ENCODE results near the gene CCDC170. TPM values are rescaled to one million over a fixed set of nuclear protein-coding genes. Genes with fewer than 3 reads are reported as not detected.

CCDC170 gene
- total and polyA plus RNA-seq, 4 donors, result 0.05 to 5.4 (median 1.1) TPM

- no peaks in the 10 kb centered on the region for H3K27me3 ChIP-seq (ENCODE audit: control insufficient read depth in 1 of 2, insufficient read depth in 2 of 2, low read length in 1 of 2)
- ATAC-seq (ENCODE audit: low FRiP score) (no peak), DNase-seq (no peak)
- no peaks in the 10 kb centered on the region for H3K4me1 ChIP-seq (ENCODE audit: control insufficient read depth in 1 of 2, insufficient read depth in 2 of 2, low read length in 2 of 2)
- WGBS, 2 donors, result 59 to 60% methylated on average over 2 of the region's 2 CpGs
- H3K4me3 ChIP-seq (ENCODE audit: low read length in 2 of 2), result no peak overlapping the region
- H3K36me3 ChIP-seq (ENCODE audit: control insufficient read depth in 1 of 2, insufficient read depth in 2 of 2, low read length in 1 of 2), result no peaks in the 10 kb centered on the region
- intact Hi-C loops (cut with DNase I), result no loop called here
- no peak overlapping the region for H3K27ac ChIP-seq (ENCODE audit: low read depth in 1 of 2, low read length in 2 of 2)
- no peaks in the 10 kb centered on the region for H3K9me3 ChIP-seq (ENCODE audit: control insufficient read depth, low read length)
These were observed 5.6 kb upstream of the CCDC170 start for GRCh38 chr6:151488226-151488625.

GRCh38 chr6:151490996-151491395 lies 2.8 kb upstream of the CCDC170 start:
- Histone ChIP-seq H3K4me3 (ENCODE audit: low read length in 2 of 2) (no peak overlapping the region), H3K36me3 (ENCODE audit: control insufficient read depth in 1 of 2, insufficient read depth in 2 of 2, low read length in 1 of 2) (no peaks in the 10 kb centered on the region), H3K4me1 (ENCODE audit: control insufficient read depth in 1 of 2, insufficient read depth in 2 of 2, low read length in 2 of 2) (no peaks in the 10 kb centered on the region), H3K27ac (ENCODE audit: low read depth in 1 of 2, low read length in 2 of 2) (no peak overlapping the region), H3K9me3 (ENCODE audit: control insufficient read depth, low read length) (no peaks in the 10 kb centered on the region), H3K27me3 (ENCODE audit: control insufficient read depth in 1 of 2, insufficient read depth in 2 of 2, low read length in 1 of 2) (no peaks in the 10 kb centered on the region)
- DNase-seq (no peak), ATAC-seq (ENCODE audit: low FRiP score) (no peak)
- WGBS, 2 donors, result 74% methylated on average over 7 of the region's 7 CpGs
- intact Hi-C loops (cut with DNase I), result no loop called here

GRCh38 chr6:151493161-151493803 lies 535 bp upstream of the CCDC170 start:
- intact Hi-C loops (cut with DNase I), result no loop called here
- 40 to 47% methylated on average over 16 of the region's 16 CpGs for WGBS, 2 donors
- Histone ChIP-seq H3K4me1 (ENCODE audit: control insufficient read depth in 1 of 2, insufficient read depth in 2 of 2, low read length in 2 of 2) (no peaks in the 10 kb centered on the region), H3K27me3 (ENCODE audit: control insufficient read depth in 1 of 2, insufficient read depth in 2 of 2, low read length in 1 of 2) (no peaks in the 10 kb centered on the region), H3K4me3 (ENCODE audit: low read length in 2 of 2) (peak overlapping the region in 1 of 2 donors; percentile 53), H3K9me3 (ENCODE audit: control insufficient read depth, low read length) (no peaks in the 10 kb centered on the region), H3K36me3 (ENCODE audit: control insufficient read depth in 1 of 2, insufficient read depth in 2 of 2, low read length in 1 of 2) (no peaks in the 10 kb centered on the region), H3K27ac (ENCODE audit: low read depth in 1 of 2, low read length in 2 of 2) (no peak overlapping the region)
- ATAC-seq (ENCODE audit: low FRiP score) (peak; percentile 20), DNase-seq (no peak)

- intact Hi-C loops (cut with DNase I), result no loop called here
- no peaks in the 10 kb centered on the region for H3K9me3 ChIP-seq (ENCODE audit: control insufficient read depth, low read length)
- no peak overlapping the region for H3K27ac ChIP-seq (ENCODE audit: low read depth in 1 of 2, low read length in 2 of 2)
- WGBS, 2 donors, result 1% methylated on average over 40 to 43 of the region's 43 CpGs
- H3K36me3 ChIP-seq (ENCODE audit: control insufficient read depth in 1 of 2, insufficient read depth in 2 of 2, low read length in 1 of 2), result no peaks in the 10 kb centered on the region
- H3K4me1 ChIP-seq (ENCODE audit: control insufficient read depth in 1 of 2, insufficient read depth in 2 of 2, low read length in 2 of 2), result no peaks in the 10 kb centered on the region
- DNase-seq, result peak; percentile 78 to 81
- ATAC-seq (ENCODE audit: low FRiP score), result peak; percentile 78
- H3K27me3 ChIP-seq (ENCODE audit: control insufficient read depth in 1 of 2, insufficient read depth in 2 of 2, low read length in 1 of 2), result no peaks in the 10 kb centered on the region
- H3K4me3 ChIP-seq (ENCODE audit: low read length in 2 of 2), result peak overlapping the region; percentile 50 to 53
These were observed 568 bp downstream of the CCDC170 start for GRCh38 chr6:151494235-151494935.

GRCh38 chr6:151494936-151495320 lies 1.1 kb downstream of the CCDC170 start:
- intact Hi-C loops (cut with DNase I), result no loop called here
- H3K4me3 ChIP-seq (ENCODE audit: low read length in 2 of 2), result peak overlapping the region; percentile 19 to 53
- 10 to 15% methylated on average over 4 of the region's 4 CpGs for WGBS, 2 donors
- H3K36me3 ChIP-seq (ENCODE audit: control insufficient read depth in 1 of 2, insufficient read depth in 2 of 2, low read length in 1 of 2), result no peaks in the 10 kb centered on the region
- no peak overlapping the region for H3K27ac ChIP-seq (ENCODE audit: low read depth in 1 of 2, low read length in 2 of 2)
- H3K4me1 ChIP-seq (ENCODE audit: control insufficient read depth in 1 of 2, insufficient read depth in 2 of 2, low read length in 2 of 2), result no peaks in the 10 kb centered on the region
- no peak for ATAC-seq (ENCODE audit: low FRiP score)
- H3K27me3 ChIP-seq (ENCODE audit: control insufficient read depth in 1 of 2, insufficient read depth in 2 of 2, low read length in 1 of 2), result no peaks in the 10 kb centered on the region
- DNase-seq, result no peak
- no peaks in the 10 kb centered on the region for H3K9me3 ChIP-seq (ENCODE audit: control insufficient read depth, low read length)

- DNase-seq (no peak), ATAC-seq (ENCODE audit: low FRiP score) (no peak)
- H3K36me3 ChIP-seq (ENCODE audit: control insufficient read depth in 1 of 2, insufficient read depth in 2 of 2, low read length in 1 of 2), result no peaks in the 10 kb centered on the region
- 85 to 89% methylated on average over 9 of the region's 9 CpGs for WGBS, 2 donors
- no peaks in the 10 kb centered on the region for H3K27me3 ChIP-seq (ENCODE audit: control insufficient read depth in 1 of 2, insufficient read depth in 2 of 2, low read length in 1 of 2)
- H3K4me3 ChIP-seq (ENCODE audit: low read length in 2 of 2), result no peak overlapping the region
- H3K9me3 ChIP-seq (ENCODE audit: control insufficient read depth, low read length), result no peaks in the 10 kb centered on the region
- no peak overlapping the region for H3K27ac ChIP-seq (ENCODE audit: low read depth in 1 of 2, low read length in 2 of 2)
- intact Hi-C loops (cut with DNase I), result no loop called here
- no peaks in the 10 kb centered on the region for H3K4me1 ChIP-seq (ENCODE audit: control insufficient read depth in 1 of 2, insufficient read depth in 2 of 2, low read length in 2 of 2)
These were observed 1.6 kb downstream of the CCDC170 start for GRCh38 chr6:151495380-151495779.

DNA sequence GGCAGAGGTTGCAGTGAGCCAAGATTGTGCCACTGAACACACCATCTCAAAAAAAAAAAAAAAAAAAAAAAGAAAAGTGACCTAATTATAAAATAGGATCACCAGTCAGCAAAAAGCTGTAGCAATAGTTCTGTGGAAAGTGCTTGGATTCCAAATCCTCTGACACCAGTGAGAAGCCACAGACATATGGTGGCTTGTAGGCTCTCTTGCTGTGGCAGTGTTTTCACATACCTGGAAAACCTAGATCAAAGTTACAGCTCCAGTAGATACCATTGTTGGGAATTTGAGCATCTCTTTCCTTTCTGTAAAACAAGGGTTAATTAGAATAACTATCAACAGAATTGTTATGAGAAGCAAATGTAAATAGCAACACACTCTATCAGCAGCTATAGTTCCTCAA lies 4.1 kb downstream of the CCDC170 start:
- H3K4me1 ChIP-seq (ENCODE audit: control insufficient read depth in 1 of 2, insufficient read depth in 2 of 2, low read length in 2 of 2), result no peaks in the 10 kb centered on the region
- no peak overlapping the region for H3K4me3 ChIP-seq (ENCODE audit: low read length in 2 of 2)
- no peaks in the 10 kb centered on the region for H3K27me3 ChIP-seq (ENCODE audit: control insufficient read depth in 1 of 2, insufficient read depth in 2 of 2, low read length in 1 of 2)
- H3K9me3 ChIP-seq (ENCODE audit: control insufficient read depth, low read length), result no peaks in the 10 kb centered on the region
- H3K27ac ChIP-seq (ENCODE audit: low read depth in 1 of 2, low read length in 2 of 2), result no peak overlapping the region
- intact Hi-C loops (cut with DNase I), result no loop called here
- DNase-seq, result no peak
- no peaks in the 10 kb centered on the region for H3K36me3 ChIP-seq (ENCODE audit: control insufficient read depth in 1 of 2, insufficient read depth in 2 of 2, low read length in 1 of 2)
- no peak for ATAC-seq (ENCODE audit: low FRiP score)

DNA sequence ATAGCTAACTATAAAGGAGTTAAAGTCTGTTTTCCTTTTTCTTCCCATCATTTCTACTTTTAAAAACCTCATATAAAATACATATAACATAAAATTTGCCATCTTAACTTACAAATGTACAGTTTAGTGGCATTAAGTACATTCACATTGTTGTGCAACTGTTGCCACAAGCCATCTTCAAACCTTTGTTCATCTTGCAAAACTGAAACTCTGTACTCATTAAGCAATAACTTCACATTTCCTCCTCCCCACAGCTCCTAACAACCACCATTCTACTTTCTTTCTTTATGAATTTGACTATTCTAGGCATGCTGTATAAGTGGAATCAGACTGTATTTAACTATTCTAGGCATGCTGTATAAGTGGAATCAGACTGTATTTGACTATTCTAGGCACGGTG lies 4.5 kb downstream of the CCDC170 start:
- no peaks in the 10 kb centered on the region for H3K9me3 ChIP-seq (ENCODE audit: control insufficient read depth, low read length)
- H3K27ac ChIP-seq (ENCODE audit: low read depth in 1 of 2, low read length in 2 of 2), result no peak overlapping the region
- DNase-seq, result no peak
- 78 to 79% methylated on average over 1 of the region's 1 CpG for WGBS, 2 donors
- no peaks in the 10 kb centered on the region for H3K36me3 ChIP-seq (ENCODE audit: control insufficient read depth in 1 of 2, insufficient read depth in 2 of 2, low read length in 1 of 2)
- intact Hi-C loops (cut with DNase I), result no loop called here
- no peak overlapping the region for H3K4me3 ChIP-seq (ENCODE audit: low read length in 2 of 2)
- no peaks in the 10 kb centered on the region for H3K27me3 ChIP-seq (ENCODE audit: control insufficient read depth in 1 of 2, insufficient read depth in 2 of 2, low read length in 1 of 2)
- no peaks in the 10 kb centered on the region for H3K4me1 ChIP-seq (ENCODE audit: control insufficient read depth in 1 of 2, insufficient read depth in 2 of 2, low read length in 2 of 2)
- ATAC-seq (ENCODE audit: low FRiP score), result no peak

- H3K36me3 ChIP-seq (ENCODE audit: control insufficient read depth in 1 of 2, insufficient read depth in 2 of 2, low read length in 1 of 2), result no peaks in the 10 kb centered on the region
- H3K27me3 ChIP-seq (ENCODE audit: control insufficient read depth in 1 of 2, insufficient read depth in 2 of 2, low read length in 1 of 2), result no peaks in the 10 kb centered on the region
- intact Hi-C loops (cut with DNase I), result no loop called here
- ATAC-seq (ENCODE audit: low FRiP score) (no peak), DNase-seq (no peak)
- H3K27ac ChIP-seq (ENCODE audit: low read depth in 1 of 2, low read length in 2 of 2), result no peak overlapping the region
- no peak overlapping the region for H3K4me3 ChIP-seq (ENCODE audit: low read length in 2 of 2)
- WGBS, 2 donors, result 72 to 79% methylated on average over 5 of the region's 5 CpGs
- no peaks in the 10 kb centered on the region for H3K4me1 ChIP-seq (ENCODE audit: control insufficient read depth in 1 of 2, insufficient read depth in 2 of 2, low read length in 2 of 2)
- H3K9me3 ChIP-seq (ENCODE audit: control insufficient read depth, low read length), result no peaks in the 10 kb centered on the region
These were observed 5.7 kb downstream of the CCDC170 start for GRCh38 chr6:151499551-151499950.
